Testis (tissue), 2 donors: ENCODE results near the gene PHACTR3.

ENCODE experiments used
- POLR2A ChIP-seq: fragments of 450-650 bp; IDR thresholded peaks from one replicate; pipeline ENCODE4 v1.6.1; 2017; ENCODE audit warnings: antibody characterized with exemption, mild to moderate bottlenecking, moderate library complexity
- TF ChIP-seq, protein P1 (sequence below), 3 experiments: fragments of 450-650 bp in 2 of 3; fragments of 200-600 bp in 1 of 3; sonication (generic) in 1 of 3; IDR thresholded peaks; one replicate each; pipeline ENCODE4 v1.5.1; 2016 to 2019; ENCODE audit warnings: antibody characterized with exemption in 3 of 3, mild to moderate bottlenecking in 2 of 3, moderate library complexity in 1 of 3

DNA sequence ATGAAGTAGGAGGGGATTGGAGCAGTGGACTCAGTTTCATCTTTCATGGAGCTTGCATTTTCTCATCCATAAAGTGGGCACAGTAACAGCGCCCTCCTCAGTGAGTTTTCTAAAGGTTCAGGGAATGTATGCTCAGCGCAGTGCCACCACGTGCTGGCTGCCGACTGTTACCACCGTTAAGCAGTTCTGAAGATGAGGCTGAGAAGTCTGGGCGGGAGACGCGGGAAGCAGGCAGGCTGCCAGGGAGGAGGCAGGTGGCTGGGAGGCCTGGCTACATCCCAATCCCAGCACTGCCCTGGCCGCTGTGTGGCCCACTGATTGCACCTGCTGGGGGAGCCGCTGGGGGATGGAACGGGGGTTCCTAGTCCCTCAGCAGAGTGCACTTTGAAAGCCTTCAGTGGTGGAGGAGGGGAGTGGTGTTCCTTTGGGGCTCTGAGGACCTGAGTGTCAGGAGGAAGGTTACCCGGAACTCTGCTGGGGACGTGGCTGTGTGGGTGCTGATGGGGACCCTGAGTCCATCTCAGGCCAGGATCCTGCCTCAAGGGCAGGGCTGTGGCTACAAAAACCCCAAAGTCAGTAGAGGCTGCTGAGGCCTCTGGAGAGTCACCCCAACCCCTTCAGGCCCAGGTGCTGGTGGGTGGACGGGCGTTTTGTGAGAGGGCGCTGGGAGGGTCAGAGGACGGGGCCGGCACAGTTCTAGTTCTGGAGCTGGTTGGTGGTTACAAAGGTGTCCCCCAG, 28.0 kb upstream of the PHACTR3 start:
- TF ChIP-seq, protein P1, sequence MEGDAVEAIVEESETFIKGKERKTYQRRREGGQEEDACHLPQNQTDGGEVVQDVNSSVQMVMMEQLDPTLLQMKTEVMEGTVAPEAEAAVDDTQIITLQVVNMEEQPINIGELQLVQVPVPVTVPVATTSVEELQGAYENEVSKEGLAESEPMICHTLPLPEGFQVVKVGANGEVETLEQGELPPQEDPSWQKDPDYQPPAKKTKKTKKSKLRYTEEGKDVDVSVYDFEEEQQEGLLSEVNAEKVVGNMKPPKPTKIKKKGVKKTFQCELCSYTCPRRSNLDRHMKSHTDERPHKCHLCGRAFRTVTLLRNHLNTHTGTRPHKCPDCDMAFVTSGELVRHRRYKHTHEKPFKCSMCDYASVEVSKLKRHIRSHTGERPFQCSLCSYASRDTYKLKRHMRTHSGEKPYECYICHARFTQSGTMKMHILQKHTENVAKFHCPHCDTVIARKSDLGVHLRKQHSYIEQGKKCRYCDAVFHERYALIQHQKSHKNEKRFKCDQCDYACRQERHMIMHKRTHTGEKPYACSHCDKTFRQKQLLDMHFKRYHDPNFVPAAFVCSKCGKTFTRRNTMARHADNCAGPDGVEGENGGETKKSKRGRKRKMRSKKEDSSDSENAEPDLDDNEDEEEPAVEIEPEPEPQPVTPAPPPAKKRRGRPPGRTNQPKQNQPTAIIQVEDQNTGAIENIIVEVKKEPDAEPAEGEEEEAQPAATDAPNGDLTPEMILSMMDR (IDR thresholded peaks at IDR 0.05), result no peak
- TF ChIP-seq POLR2A, result no peak
